22Rv1 (cell line): ENCODE results near the gene RAD21L1.

Experiments used
- H3K27ac ChIP-seq: fragments of 450-650 bp; 2 replicates; pipeline ENCODE4 v1.5.1; 2017
- ZFX ChIP-seq: fragments of 450-650 bp; IDR thresholded peaks from 2 replicates; pipeline ENCODE4 v1.6.1; 2017; ENCODE audit warnings: antibody characterized with exemption, borderline replicate concordance
- TF ChIP-seq, protein P1 (sequence below): fragments of 450-650 bp; IDR thresholded peaks from 2 replicates; pipeline ENCODE4 v1.5.1; 2017; ENCODE audit warnings: mild to moderate bottlenecking

The RAD21L1 gene

DNA sequence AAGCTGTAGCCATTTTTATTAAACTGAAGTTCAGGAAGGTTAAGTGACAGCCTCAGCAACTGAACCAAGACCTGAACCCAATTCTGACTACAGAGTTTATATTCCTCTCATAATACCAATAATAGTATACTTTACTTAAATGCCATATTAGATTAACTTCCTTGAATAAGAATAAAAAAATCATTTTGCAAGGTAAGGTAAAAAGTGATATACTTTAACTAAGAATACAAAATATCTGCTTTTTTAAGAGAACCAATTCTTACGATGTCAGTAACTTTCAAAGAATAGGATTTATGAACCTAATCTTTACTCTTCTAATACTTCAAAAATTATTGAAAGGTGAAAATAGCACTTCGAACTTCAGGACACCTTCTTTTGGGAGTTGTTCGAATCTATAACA lies 3.7 kb downstream of the RAD21L1 start:
- H3K27ac ChIP-seq = no peak overlapping the region
- TF ChIP-seq, protein P1, sequence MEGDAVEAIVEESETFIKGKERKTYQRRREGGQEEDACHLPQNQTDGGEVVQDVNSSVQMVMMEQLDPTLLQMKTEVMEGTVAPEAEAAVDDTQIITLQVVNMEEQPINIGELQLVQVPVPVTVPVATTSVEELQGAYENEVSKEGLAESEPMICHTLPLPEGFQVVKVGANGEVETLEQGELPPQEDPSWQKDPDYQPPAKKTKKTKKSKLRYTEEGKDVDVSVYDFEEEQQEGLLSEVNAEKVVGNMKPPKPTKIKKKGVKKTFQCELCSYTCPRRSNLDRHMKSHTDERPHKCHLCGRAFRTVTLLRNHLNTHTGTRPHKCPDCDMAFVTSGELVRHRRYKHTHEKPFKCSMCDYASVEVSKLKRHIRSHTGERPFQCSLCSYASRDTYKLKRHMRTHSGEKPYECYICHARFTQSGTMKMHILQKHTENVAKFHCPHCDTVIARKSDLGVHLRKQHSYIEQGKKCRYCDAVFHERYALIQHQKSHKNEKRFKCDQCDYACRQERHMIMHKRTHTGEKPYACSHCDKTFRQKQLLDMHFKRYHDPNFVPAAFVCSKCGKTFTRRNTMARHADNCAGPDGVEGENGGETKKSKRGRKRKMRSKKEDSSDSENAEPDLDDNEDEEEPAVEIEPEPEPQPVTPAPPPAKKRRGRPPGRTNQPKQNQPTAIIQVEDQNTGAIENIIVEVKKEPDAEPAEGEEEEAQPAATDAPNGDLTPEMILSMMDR = no peak
- no peak for TF ChIP-seq ZFX

DNA sequence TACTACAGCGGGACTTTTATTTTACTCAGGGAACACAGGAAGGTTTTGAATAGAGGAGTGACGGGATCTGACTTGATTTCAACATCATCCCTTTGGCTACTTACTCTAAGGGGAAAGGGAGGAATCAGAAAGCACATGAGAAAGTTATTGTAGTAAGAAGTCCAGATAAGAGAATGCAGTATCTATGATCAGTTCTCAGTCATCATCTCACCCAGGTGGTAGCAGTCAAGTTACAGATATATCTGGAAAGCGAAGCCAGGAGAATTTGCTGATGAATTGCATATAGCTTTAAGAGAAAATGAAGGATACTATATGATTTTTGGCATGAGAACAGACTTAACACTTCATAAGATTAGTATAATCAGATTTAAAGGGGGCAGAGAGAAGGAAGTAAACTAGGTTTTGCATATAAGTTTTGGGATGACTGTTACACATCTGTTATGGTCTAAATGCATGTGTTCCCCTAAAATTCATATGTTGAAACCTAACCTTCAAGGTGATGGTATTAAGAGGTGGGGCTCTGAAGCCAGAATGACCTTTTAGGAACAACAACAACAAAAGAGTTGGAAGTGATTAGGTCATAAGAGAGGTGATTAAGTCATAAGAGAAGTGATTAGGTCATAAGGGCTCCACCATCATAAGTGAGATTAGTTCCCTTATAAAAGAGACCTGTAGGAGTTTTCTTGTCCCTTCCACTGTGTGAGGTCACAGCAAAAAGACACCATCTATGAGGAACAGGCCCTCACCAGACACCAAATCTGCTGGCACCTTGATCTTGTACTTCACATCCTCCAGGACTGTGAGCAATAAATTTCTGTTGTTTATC lies 6.7 kb downstream of the RAD21L1 start:
- H3K27ac ChIP-seq = no peak overlapping the region
- TF ChIP-seq, protein P1 = no peak
- no peak for TF ChIP-seq ZFX

DNA sequence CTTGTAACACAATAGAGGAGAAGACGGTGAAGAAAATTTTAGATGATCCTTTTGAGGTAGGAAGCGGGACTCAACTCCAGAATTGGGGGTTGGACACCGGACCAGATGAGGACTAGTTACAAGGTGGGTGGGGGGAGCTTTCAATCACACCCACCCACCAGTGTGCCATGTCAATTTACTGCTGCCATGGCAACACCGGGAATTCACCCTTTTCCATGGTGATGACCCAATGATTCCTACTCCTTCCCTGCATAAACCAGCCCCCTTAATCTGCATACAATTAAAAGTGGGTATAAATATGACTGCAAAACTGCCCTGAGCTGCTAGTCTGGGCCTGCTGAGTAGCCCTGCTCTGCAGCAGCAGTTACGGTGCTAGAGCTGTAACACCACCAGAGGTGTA lies 14.7 kb downstream of the RAD21L1 start:
- TF ChIP-seq, protein P1 = no peak
- no peak for TF ChIP-seq ZFX
- no peak overlapping the region for H3K27ac ChIP-seq

DNA sequence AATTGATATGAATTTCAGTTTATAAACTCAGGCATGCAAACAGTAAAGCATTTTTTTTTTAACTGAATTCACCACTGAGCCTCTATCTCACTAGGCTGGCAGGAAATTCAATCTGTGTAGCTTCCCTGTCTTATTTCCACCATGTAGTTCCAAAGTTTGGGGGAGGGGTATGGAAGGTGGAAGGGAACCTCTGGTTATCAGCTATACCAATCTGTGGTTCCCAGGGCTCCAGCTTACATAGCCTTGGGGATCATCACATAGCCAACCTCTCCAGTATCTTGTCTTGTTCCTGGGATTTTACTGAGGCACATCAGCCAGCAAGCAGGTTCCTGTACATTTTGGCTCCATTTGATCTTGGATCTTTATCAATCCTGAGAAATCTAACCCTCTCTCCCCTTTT lies 15.6 kb downstream of the RAD21L1 start:
- no peak for TF ChIP-seq ZFX
- TF ChIP-seq, protein P1 = no peak
- no peak overlapping the region for H3K27ac ChIP-seq

DNA sequence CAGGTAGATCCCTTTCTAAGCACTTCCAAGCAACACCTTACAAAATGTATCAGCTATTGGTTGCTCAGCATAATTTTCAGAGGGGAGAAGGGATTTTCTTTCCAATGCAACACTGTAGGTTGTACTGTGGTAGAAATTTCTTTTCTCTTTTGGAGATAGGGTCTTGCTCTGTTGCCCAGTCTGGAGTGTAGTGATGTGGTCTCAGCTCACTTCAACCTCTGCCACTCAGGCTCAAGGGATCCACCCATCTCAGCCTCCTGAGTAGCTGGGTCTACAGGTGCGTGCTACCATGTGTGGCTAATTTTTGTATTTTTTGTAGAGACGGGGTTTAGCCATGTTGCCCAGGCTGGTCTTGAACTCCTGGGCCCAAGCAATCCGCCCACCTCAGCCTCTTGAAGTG lies 16.3 kb downstream of the RAD21L1 start:
- H3K27ac ChIP-seq = no peak overlapping the region
- TF ChIP-seq ZFX = no peak

DNA sequence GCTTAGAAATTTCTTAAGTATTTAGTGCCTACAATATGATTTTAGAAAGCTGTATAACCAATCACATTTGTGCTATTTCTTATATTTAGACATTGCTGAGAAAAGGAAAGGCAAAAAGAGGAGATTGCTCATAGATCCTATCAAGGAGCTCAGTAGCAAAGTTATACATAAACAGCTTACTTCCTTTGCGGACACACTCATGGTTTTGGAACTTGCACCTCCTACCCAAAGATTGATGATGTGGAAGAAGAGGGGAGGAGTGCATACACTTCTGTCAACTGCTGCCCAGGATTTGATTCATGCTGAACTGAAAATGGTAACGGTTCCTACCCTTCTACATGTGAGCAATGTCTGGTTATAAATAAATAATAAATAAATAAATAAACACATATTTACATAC lies 16.7 kb downstream of the RAD21L1 start:
- TF ChIP-seq, protein P1 = no peak
- no peak for TF ChIP-seq ZFX
- no peak overlapping the region for H3K27ac ChIP-seq

DNA sequence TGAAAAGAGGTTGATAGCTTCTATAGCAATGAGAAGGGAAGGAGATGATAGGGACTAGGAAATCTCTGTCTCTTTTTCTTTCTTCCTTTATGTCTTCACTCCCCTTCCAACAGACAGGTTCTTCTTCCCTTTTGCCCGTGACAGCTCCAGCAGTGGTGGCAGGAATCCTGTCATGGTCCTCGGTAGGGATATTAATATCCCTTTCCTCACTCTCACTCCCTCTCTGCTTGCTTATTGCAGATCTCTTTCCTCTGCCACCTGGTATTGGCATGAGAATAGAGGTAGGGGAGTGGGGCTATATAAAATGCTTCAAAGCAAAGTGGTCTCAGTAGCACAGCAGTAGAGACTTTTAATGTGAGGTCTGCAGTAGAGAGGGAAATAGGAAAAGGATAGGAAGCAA lies 19.7 kb downstream of the RAD21L1 start:
- TF ChIP-seq, protein P1 = no peak
- no peak for TF ChIP-seq ZFX
- no peak overlapping the region for H3K27ac ChIP-seq
